Retina (tissue), 1 donor: ENCODE results near the gene ZNF341.
"Not testable (repeated sequence)": the region's sequence is repeated elsewhere in the genome, so short reads cannot be mapped to it uniquely, and the experiment has no call there.

Source experiments
- DNase-seq: peaks from one replicate; pipeline ENCODE4 v3.0.0-alpha.2; 2016

Gene ZNF341

GRCh38 chr20:33731693-33732165 is at the start of gene ZNF341:
Gene ZNF341 (plus strand): TSS chr20:33731996. CDS start chr20:33732022, 26 bp downstream.
- DNase-seq, result peak; percentile 96

GRCh38 chr20:33684533-33685327 is 47.1 kb upstream of the ZNF341 start:
- DNase-seq, result peak; percentile 79

GRCh38 chr20:33685328-33686099 is 46.3 kb upstream of the ZNF341 start:
- DNase-seq, result no peak

- peak; percentile 86 for DNase-seq
Measured at GRCh38 chr20:33686100-33686983, 45.5 kb upstream of the ZNF341 start, which contains the start of gene E2F1. Gene E2F1 (minus strand): TSS chr20:33686385. CDS start chr20:33686264, 121 bp downstream.

GRCh38 chr20:33686984-33687366 is 44.8 kb upstream of the ZNF341 start:
- DNase-seq, result no peak

GRCh38 chr20:33687370-33687915 is 44.4 kb upstream of the ZNF341 start:
- DNase-seq, result no peak

- no peak for DNase-seq
Measured at GRCh38 chr20:33687993-33688937, 43.5 kb upstream of the ZNF341 start.

GRCh38 chr20:33688938-33689424 is 42.8 kb upstream of the ZNF341 start:
- no peak for DNase-seq

GRCh38 chr20:33689493-33689892 is 42.3 kb upstream of the ZNF341 start:
- DNase-seq, result no peak

GRCh38 chr20:33689973-33690372 is 41.8 kb upstream of the ZNF341 start:
- no peak for DNase-seq

GRCh38 chr20:33693289-33693688 is 38.5 kb upstream of the ZNF341 start:
- DNase-seq, result no peak

- peak; percentile 82 for DNase-seq
Measured at GRCh38 chr20:33693741-33694638, 37.8 kb upstream of the ZNF341 start.

GRCh38 chr20:33694639-33695012 is 37.2 kb upstream of the ZNF341 start:
- no peak for DNase-seq

GRCh38 chr20:33696448-33696847 is 35.3 kb upstream of the ZNF341 start:
- DNase-seq, result no peak

GRCh38 chr20:33697129-33697528 is 34.7 kb upstream of the ZNF341 start:
- no peak for DNase-seq

- not testable (repeated sequence) for DNase-seq
Measured at GRCh38 chr20:33698966-33699365, 32.8 kb upstream of the ZNF341 start.

GRCh38 chr20:33700696-33701441 is 30.9 kb upstream of the ZNF341 start:
- DNase-seq, result not testable (repeated sequence)

GRCh38 chr20:33701629-33702450 is 30.0 kb upstream of the ZNF341 start:
- DNase-seq, result no peak
